ENCODE results near the gene ACD.
A peak's percentile ranks its signal among the peaks of the same experiment; 100 is the strongest.

The ACD gene

GRCh38 chr16:67672306-67672705, 12.2 kb upstream of the ACD start:
- no peak overlapping the region for H3K4me2 ChIP-seq (ENCODE audit: low read length)
- no peaks in the 10 kb centered on the region for H3K79me2 ChIP-seq (ENCODE audit: insufficient read depth, low read length)
- peaks cover 35% of the 10 kb centered on the region for H3K4me1 ChIP-seq (ENCODE audit: insufficient read depth, low read length, severe bottlenecking)
- H3K4me3 ChIP-seq (ENCODE audit: low read depth, low read length, poor library complexity, severe bottlenecking): no peak overlapping the region
- H2AFZ ChIP-seq (ENCODE audit: low read length): no peak overlapping the region
- H3K27ac ChIP-seq (ENCODE audit: low read depth, low read length, poor library complexity, severe bottlenecking): no peak overlapping the region
- no peak overlapping the region for H3K9ac ChIP-seq (ENCODE audit: low read length)
- TF ChIP-seq, protein P1, sequence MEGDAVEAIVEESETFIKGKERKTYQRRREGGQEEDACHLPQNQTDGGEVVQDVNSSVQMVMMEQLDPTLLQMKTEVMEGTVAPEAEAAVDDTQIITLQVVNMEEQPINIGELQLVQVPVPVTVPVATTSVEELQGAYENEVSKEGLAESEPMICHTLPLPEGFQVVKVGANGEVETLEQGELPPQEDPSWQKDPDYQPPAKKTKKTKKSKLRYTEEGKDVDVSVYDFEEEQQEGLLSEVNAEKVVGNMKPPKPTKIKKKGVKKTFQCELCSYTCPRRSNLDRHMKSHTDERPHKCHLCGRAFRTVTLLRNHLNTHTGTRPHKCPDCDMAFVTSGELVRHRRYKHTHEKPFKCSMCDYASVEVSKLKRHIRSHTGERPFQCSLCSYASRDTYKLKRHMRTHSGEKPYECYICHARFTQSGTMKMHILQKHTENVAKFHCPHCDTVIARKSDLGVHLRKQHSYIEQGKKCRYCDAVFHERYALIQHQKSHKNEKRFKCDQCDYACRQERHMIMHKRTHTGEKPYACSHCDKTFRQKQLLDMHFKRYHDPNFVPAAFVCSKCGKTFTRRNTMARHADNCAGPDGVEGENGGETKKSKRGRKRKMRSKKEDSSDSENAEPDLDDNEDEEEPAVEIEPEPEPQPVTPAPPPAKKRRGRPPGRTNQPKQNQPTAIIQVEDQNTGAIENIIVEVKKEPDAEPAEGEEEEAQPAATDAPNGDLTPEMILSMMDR (IDR thresholded peaks at IDR 0.05; ENCODE audit: low read length): no peak
- TF ChIP-seq EZH2 (IDR thresholded peaks at IDR 0.05; ENCODE audit: borderline replicate concordance, low read length): no peak
- H3F3A ChIP-seq (ENCODE audit: insufficient read depth, low read length): no peaks in the 10 kb centered on the region
- peaks cover 6% of the 10 kb centered on the region; the same call in 1 of the 2 replicates for H3K36me3 ChIP-seq (ENCODE audit: insufficient read depth, low read length)
- H4K20me1 ChIP-seq (ENCODE audit: insufficient read depth, low read length): no peaks in the 10 kb centered on the region
- no peaks in the 10 kb centered on the region for H3K9me3 ChIP-seq (ENCODE audit: low read length)
- no peaks in the 10 kb centered on the region for H3K27me3 ChIP-seq (ENCODE audit: insufficient read depth, low read length)
- no peaks in the 10 kb centered on the region for H3K9me2 ChIP-seq (ENCODE audit: low read depth, low read length)

DNA sequence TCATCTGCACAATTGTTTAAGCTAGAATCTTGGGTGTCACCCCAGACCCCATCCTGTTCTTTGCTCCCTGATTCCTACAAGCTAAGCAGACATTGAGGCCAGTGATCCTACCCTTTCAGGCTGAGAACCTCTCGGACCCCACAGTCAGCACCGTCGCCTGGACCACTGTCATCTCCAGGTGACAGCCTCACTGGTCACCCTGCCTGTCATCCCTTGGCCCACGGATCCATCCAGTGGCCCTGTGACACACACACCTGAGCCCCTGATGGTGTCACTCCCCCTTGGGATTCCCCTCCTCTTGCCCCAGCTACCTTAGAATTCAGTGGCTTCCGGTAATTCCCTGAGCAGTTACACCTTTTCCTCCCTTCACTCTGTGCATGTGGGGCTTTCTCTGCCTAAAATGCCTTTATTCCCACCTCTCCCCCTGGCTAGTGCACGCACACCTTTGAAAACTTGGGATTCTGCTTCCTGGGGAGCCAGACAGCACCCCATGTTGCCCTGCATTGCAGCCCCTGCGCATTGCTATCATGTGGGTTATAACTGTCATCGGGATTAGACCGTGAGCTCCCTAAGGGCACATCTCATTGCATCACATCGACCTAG, 9.5 kb upstream of the ACD start:
- no peak overlapping the region for H3K9ac ChIP-seq (ENCODE audit: low read length)
- H3K27ac ChIP-seq (ENCODE audit: low read depth, low read length, poor library complexity, severe bottlenecking): no peak overlapping the region
- TF ChIP-seq, protein P1 (IDR thresholded peaks at IDR 0.05; ENCODE audit: low read length): no peak
- no peak for TF ChIP-seq EZH2 (IDR thresholded peaks at IDR 0.05; ENCODE audit: borderline replicate concordance, low read length)
- H3K27me3 ChIP-seq (ENCODE audit: insufficient read depth, low read length): no peaks in the 10 kb centered on the region
- H3K79me2 ChIP-seq (ENCODE audit: insufficient read depth, low read length): no peaks in the 10 kb centered on the region
- H4K20me1 ChIP-seq (ENCODE audit: insufficient read depth, low read length): no peaks in the 10 kb centered on the region
- H3K36me3 ChIP-seq (ENCODE audit: insufficient read depth, low read length): no peaks in the 10 kb centered on the region
- no peaks in the 10 kb centered on the region for H3F3A ChIP-seq (ENCODE audit: insufficient read depth, low read length)
- no peak overlapping the region for H2AFZ ChIP-seq (ENCODE audit: low read length)
- no peaks in the 10 kb centered on the region for H3K9me2 ChIP-seq (ENCODE audit: low read depth, low read length)
- no peaks in the 10 kb centered on the region for H3K9me3 ChIP-seq (ENCODE audit: low read length)
- no peak overlapping the region for H3K4me2 ChIP-seq (ENCODE audit: low read length)
- peaks cover 46% of the 10 kb centered on the region for H3K4me1 ChIP-seq (ENCODE audit: insufficient read depth, low read length, severe bottlenecking)
- H3K4me3 ChIP-seq (ENCODE audit: low read depth, low read length, poor library complexity, severe bottlenecking): no peak overlapping the region

DNA sequence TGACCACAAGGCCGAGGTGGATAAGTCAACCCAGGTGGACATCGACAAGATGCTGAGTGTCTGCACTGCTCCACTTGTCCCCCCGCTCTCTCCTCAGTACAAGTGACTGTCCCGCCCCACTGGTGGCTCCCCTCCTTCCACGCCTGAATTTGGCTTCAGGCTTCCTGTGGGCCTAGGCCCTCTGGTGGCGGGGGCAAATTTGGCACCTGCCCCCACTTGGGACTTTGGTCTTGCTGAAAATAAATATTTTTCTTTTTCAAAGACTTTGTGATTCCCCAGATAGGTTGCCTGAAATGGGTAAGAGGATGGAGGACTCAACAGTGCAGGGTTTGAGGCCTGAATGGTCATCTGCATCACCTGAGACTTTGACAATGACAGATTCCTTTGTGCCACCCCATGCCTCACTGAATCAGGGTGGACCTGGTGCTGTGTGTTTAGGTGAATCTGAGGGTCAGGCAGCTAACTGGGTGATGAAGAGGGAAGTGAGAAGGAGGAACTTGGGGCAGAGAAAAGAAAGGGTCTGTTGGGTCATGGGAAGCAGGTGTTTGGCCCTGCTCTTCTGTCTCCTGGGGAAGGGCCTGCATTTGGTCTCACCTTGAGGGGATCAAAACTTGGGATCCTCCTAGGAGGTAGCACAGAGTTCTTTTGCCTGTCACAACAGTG, 8.6 kb upstream of the ACD start:
- Histone ChIP-seq H3K9me2 (ENCODE audit: low read depth, low read length) (no peaks in the 10 kb centered on the region), H3K4me3 (ENCODE audit: low read depth, low read length, poor library complexity, severe bottlenecking) (no peak overlapping the region), H4K20me1 (ENCODE audit: insufficient read depth, low read length) (no peaks in the 10 kb centered on the region), H3F3A (ENCODE audit: insufficient read depth, low read length) (no peaks in the 10 kb centered on the region), H3K4me2 (ENCODE audit: low read length) (peak overlapping the region; percentile 85; the same call in 1 of the 2 replicates), H3K9ac (ENCODE audit: low read length) (peak overlapping the region; percentile 13; the same call in 1 of the 2 replicates), H3K79me2 (ENCODE audit: insufficient read depth, low read length) (no peaks in the 10 kb centered on the region), H2AFZ (ENCODE audit: low read length) (no peak overlapping the region), H3K9me3 (ENCODE audit: low read length) (no peaks in the 10 kb centered on the region), H3K36me3 (ENCODE audit: insufficient read depth, low read length) (no peaks in the 10 kb centered on the region; the same call in 1 of the 2 replicates), H3K4me1 (ENCODE audit: insufficient read depth, low read length, severe bottlenecking) (peaks cover 38% of the 10 kb centered on the region), H3K27ac (ENCODE audit: low read depth, low read length, poor library complexity, severe bottlenecking) (peak overlapping the region; percentile 61), H3K27me3 (ENCODE audit: insufficient read depth, low read length) (no peaks in the 10 kb centered on the region)
- no peak for TF ChIP-seq EZH2 (IDR thresholded peaks at IDR 0.05; ENCODE audit: borderline replicate concordance, low read length)
- TF ChIP-seq, protein P1 (IDR thresholded peaks at IDR 0.05; ENCODE audit: low read length): peak; percentile 56
